ENCODE measurements around the gene UNC119. TPM values are rescaled to one million over a fixed set of nuclear protein-coding genes. Genes with fewer than 3 reads are reported as not detected.

Gene UNC119
- total and polyA plus RNA-seq, 2 of the 13 experiments (the other 11 are each of a cell fraction or from before 2014, with no cell fraction given), result 10.4 to 63.1 TPM

- TF ChIP-seq SP1 (IDR thresholded peaks at IDR 0.05) (no peak), SP1 (CRISPR knock-in tag; IDR thresholded peaks at IDR 0.05) (peak; percentile 88), SOX6 (IDR thresholded peaks at IDR 0.05) (no peak), SOX6 (CRISPR knock-in tag; IDR thresholded peaks at IDR 0.05) (peak; percentile 62), IKZF5 (CRISPR knock-in tag; IDR thresholded peaks at IDR 0.05) (0 out of 2 replicates have a peak, but pooled peaks have one; percentile 34), RFX1 (IDR thresholded peaks at IDR 0.05) (no peak), NPAS2 (CRISPR knock-in tag; IDR thresholded peaks at IDR 0.05; ENCODE audit: borderline replicate concordance) (no peak), ZFP36 (IDR thresholded peaks at IDR 0.05; ENCODE audit: borderline replicate concordance, low read depth, low read length, partially characterized antibody) (no peak), ZNF484 (CRISPR knock-in tag; IDR thresholded peaks at IDR 0.05; ENCODE audit: borderline replicate concordance, low read depth) (no peak), SAFB2 (CRISPR knock-in tag; IDR thresholded peaks at IDR 0.05; ENCODE audit: borderline replicate concordance, low read depth) (no peak), KDM1A (CRISPR knock-in tag; IDR thresholded peaks at IDR 0.05) (no peak), ZNF616 (CRISPR knock-in tag; IDR thresholded peaks at IDR 0.05; ENCODE audit: low read depth) (no peak), ATRX (CRISPR knock-in tag; IDR thresholded peaks at IDR 0.05; ENCODE audit: borderline replicate concordance) (no peak), CBX1 (IDR thresholded peaks at IDR 0.05; ENCODE audit: low read depth) (peak; percentile 43), SNAPC2 (CRISPR knock-in tag; IDR thresholded peaks at IDR 0.05) (no peak), ZNF280B (CRISPR knock-in tag; IDR thresholded peaks at IDR 0.05; ENCODE audit: borderline replicate concordance) (no peak), HDAC2 (CRISPR knock-in tag; IDR thresholded peaks at IDR 0.05) (peak; percentile 44; the same call in 1 of the 2 replicates), ZFP82 (CRISPR knock-in tag; IDR thresholded peaks at IDR 0.05; ENCODE audit: borderline replicate concordance) (0 out of 2 replicates have a peak, but pooled peaks have one; percentile 82), PRMT3 (CRISPR knock-in tag; IDR thresholded peaks at IDR 0.05; ENCODE audit: borderline replicate concordance, low read depth) (no peak), KIAA2018 (CRISPR knock-in tag; IDR thresholded peaks at IDR 0.05; ENCODE audit: borderline replicate concordance) (no peak), MAX (IDR thresholded peaks at IDR 0.05) (0 out of 2 replicates have a peak, but pooled peaks have one; percentile 34)
Observed at GRCh38 chr17:28598799-28599310, 46.4 kb upstream of the UNC119 start, which contains the start of gene SPAG5 (continued).
